ENCODE results near the gene LNX2. TPM values are rescaled to one million over a fixed set of nuclear protein-coding genes. Genes with fewer than 3 reads are reported as not detected.

Gene LNX2
- total RNA-seq, 1 experiment from 2014 or later: 12.1 TPM

DNA sequence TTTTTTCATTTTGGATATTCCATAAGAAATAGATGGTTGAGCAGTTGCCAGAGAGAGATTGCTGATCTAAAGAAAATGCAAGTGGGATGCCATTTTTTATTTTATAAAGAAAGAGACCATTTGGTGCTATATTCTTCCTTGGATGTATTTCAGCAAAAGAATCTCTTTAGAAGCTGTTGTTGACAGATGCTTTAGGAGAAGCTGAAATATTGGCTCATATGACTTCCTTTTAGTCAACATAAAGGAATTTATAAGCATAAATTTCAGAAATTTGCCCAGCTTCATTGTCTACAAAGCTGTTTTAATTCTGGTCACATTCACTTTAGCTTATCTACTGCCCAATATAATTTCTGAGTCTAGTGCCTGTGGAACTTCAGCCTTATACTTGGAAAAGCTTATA lies 38.2 kb upstream of the LNX2 start:
- CTCF ChIA-PET: interaction anchor here (1.3 kb wide), 1 partner anchor 295 kb away, joined by 4 read pairs; no protein-coding TSS in a partner anchor
- no peak for DNase-seq (ENCODE audit: low read depth, low spot score)

More for the DNA sequence above, 38.2 kb upstream of the LNX2 start:
- Histone ChIP-seq H3K27ac (ENCODE audit: low read depth, low read length) (no peak overlapping the region), H3K4me3 (replicated peaks in 1 of 2; ENCODE audit: low read depth in 1 of 2, low read length in 2 of 2) (no peak overlapping the region), H4K20me1 (ENCODE audit: insufficient read depth) (no peaks in the 10 kb centered on the region), H3K27me3 (ENCODE audit: insufficient read depth, low read length) (no peaks in the 10 kb centered on the region), H3K9me2 (ENCODE audit: insufficient read depth) (no peaks in the 10 kb centered on the region), H3K9me3 (ENCODE audit: control insufficient read depth in 1 of 2, insufficient read depth in 1 of 2, low read depth in 1 of 2, low read length in 2 of 2) (no peaks in the 10 kb centered on the region), H3K4me1 (ENCODE audit: control insufficient read depth in 1 of 2, insufficient read depth in 2 of 2, low read length in 2 of 2) (0 out of 4 replicates have a peak, but pooled peaks cover 0 to 4% of the 10 kb centered on the region in 2 experiments), H2AFZ (ENCODE audit: low read depth, low read length, poor library complexity, severe bottlenecking) (no peak overlapping the region), H3K79me2 (ENCODE audit: insufficient read depth, low read length) (no peaks in the 10 kb centered on the region), H3K36me3 (ENCODE audit: control insufficient read depth in 1 of 2, insufficient read depth in 2 of 2, low read length in 2 of 2) (no peaks in the 10 kb centered on the region), H3K4me2 (ENCODE audit: low read length) (no peak overlapping the region), H3K9ac (ENCODE audit: low read length) (no peak overlapping the region)
- intact Hi-C loops (cut with micrococcal nuclease): no loop called here
- no peak for ATAC-seq
- POLR2A ChIA-PET: no interaction called here
- TF ChIP-seq CBX3 (IDR thresholded peaks at IDR 0.05; ENCODE audit: low read depth) (no peak), SIN3A (IDR thresholded peaks at IDR 0.05; ENCODE audit: low read depth) (no peak), TCF7L2 (IDR thresholded peaks at IDR 0.05; ENCODE audit: borderline replicate concordance, extremely low read depth, insufficient read depth, insufficient read length) (no peak), SRF (IDR thresholded peaks at IDR 0.05; ENCODE audit: low read depth) (no peak), EZH2phosphoT487 (IDR thresholded peaks at IDR 0.05; ENCODE audit: borderline replicate concordance) (no peak), EGR1 (IDR thresholded peaks at IDR 0.05; ENCODE audit: low read depth) (no peak), YY1 (IDR thresholded peaks at IDR 0.05; ENCODE audit: extremely low read depth, insufficient replicate concordance, low read depth, low read length) (no peak)
- TF ChIP-seq, protein P1, sequence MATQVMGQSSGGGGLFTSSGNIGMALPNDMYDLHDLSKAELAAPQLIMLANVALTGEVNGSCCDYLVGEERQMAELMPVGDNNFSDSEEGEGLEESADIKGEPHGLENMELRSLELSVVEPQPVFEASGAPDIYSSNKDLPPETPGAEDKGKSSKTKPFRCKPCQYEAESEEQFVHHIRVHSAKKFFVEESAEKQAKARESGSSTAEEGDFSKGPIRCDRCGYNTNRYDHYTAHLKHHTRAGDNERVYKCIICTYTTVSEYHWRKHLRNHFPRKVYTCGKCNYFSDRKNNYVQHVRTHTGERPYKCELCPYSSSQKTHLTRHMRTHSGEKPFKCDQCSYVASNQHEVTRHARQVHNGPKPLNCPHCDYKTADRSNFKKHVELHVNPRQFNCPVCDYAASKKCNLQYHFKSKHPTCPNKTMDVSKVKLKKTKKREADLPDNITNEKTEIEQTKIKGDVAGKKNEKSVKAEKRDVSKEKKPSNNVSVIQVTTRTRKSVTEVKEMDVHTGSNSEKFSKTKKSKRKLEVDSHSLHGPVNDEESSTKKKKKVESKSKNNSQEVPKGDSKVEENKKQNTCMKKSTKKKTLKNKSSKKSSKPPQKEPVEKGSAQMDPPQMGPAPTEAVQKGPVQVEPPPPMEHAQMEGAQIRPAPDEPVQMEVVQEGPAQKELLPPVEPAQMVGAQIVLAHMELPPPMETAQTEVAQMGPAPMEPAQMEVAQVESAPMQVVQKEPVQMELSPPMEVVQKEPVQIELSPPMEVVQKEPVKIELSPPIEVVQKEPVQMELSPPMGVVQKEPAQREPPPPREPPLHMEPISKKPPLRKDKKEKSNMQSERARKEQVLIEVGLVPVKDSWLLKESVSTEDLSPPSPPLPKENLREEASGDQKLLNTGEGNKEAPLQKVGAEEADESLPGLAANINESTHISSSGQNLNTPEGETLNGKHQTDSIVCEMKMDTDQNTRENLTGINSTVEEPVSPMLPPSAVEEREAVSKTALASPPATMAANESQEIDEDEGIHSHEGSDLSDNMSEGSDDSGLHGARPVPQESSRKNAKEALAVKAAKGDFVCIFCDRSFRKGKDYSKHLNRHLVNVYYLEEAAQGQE (IDR thresholded peaks at IDR 0.05; ENCODE audit: low read depth): no peak
- TF ChIP-seq, protein P2, sequence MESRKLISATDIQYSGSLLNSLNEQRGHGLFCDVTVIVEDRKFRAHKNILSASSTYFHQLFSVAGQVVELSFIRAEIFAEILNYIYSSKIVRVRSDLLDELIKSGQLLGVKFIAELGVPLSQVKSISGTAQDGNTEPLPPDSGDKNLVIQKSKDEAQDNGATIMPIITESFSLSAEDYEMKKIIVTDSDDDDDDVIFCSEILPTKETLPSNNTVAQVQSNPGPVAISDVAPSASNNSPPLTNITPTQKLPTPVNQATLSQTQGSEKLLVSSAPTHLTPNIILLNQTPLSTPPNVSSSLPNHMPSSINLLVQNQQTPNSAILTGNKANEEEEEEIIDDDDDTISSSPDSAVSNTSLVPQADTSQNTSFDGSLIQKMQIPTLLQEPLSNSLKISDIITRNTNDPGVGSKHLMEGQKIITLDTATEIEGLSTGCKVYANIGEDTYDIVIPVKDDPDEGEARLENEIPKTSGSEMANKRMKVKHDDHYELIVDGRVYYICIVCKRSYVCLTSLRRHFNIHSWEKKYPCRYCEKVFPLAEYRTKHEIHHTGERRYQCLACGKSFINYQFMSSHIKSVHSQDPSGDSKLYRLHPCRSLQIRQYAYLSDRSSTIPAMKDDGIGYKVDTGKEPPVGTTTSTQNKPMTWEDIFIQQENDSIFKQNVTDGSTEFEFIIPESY (IDR thresholded peaks at IDR 0.05; ENCODE audit: extremely low read depth, insufficient replicate concordance, low read length): no peak
- BruUV-seq (replicated peaks): no TSS peak
- RAD21 ChIA-PET (ENCODE audit: low non-redundant PET in 1 of 2, low total read pairs in 2 of 2, uncharacterized antibody in 2 of 2, unreplicated experiment in 2 of 2): no interaction called here
